HEK293T (cell line): ENCODE data around the gene MEIS1.
"Not testable (repeated sequence)": the region's sequence is repeated elsewhere in the genome, so short reads cannot be mapped to it uniquely, and the experiment has no call there.

Experiments used
- CTCF ChIA-PET: fragments of 350-600 bp; formaldehyde crosslinking; extraction: SDS; loops from one replicate; lab custom pipeline; 2021; ENCODE audit warnings: antibody characterized with exemption, inconsistent platforms; lab: Yijun Ruan, JAX
- POLR2A ChIA-PET: fragments of 350-600 bp; formaldehyde crosslinking; extraction: SDS; loops from one replicate; lab custom pipeline; 2020; ENCODE audit warnings: antibody characterized with exemption, inconsistent platforms; lab: Yijun Ruan, JAX
- DNase-seq: peaks from one replicate; pipeline ENCODE4 v3.0.0; 2012; ENCODE audit warnings: mixed read lengths; ENCODE audit errors: extremely low spot score
- ARNT ChIP-seq: fragments of 450-650 bp; IDR thresholded peaks from 2 replicates; pipeline ENCODE4 v1.6.1; 2017; ENCODE audit warnings: mild to moderate bottlenecking
- BHLHE40 ChIP-seq: fragments of 450-650 bp; IDR thresholded peaks from 2 replicates; pipeline ENCODE4 v1.6.1; 2016; ENCODE audit warnings: mild to moderate bottlenecking, moderate library complexity, borderline replicate concordance
- CTBP1 ChIP-seq: fragments of 450-650 bp; IDR thresholded peaks from 2 replicates; pipeline ENCODE4 v1.6.1; 2016; ENCODE audit warnings: borderline replicate concordance
- ELF4 ChIP-seq: fragments of 450-650 bp; IDR thresholded peaks from 2 replicates; pipeline ENCODE4 v1.6.1; 2017; ENCODE audit warnings: antibody characterized with exemption
- FOXA1 ChIP-seq: fragments of 450-650 bp; IDR thresholded peaks from 2 replicates; pipeline ENCODE4 v1.6.1; 2016; ENCODE audit warnings: mild to moderate bottlenecking
- FOXK2 ChIP-seq: fragments of 450-650 bp; IDR thresholded peaks from 2 replicates; pipeline ENCODE4 v1.6.1; 2016; ENCODE audit warnings: mild to moderate bottlenecking
- FOXM1 ChIP-seq: fragments of 450-650 bp; IDR thresholded peaks from 2 replicates; pipeline ENCODE4 v1.6.1; 2017; ENCODE audit warnings: mild to moderate bottlenecking, borderline replicate concordance
- HDGF ChIP-seq: fragments of 450-650 bp; IDR thresholded peaks from 2 replicates; pipeline ENCODE4 v1.6.1; 2017; ENCODE audit warnings: antibody characterized with exemption, borderline replicate concordance
- L3MBTL2 ChIP-seq: fragments of 450-650 bp; conservative IDR thresholded peaks from 2 replicates; pipeline ENCODE4 v1.6.1; 2016; ENCODE audit warnings: mild to moderate bottlenecking
- LEF1 ChIP-seq: fragments of 450-650 bp; IDR thresholded peaks from 2 replicates; pipeline ENCODE4 v1.6.1; 2017; ENCODE audit warnings: mild to moderate bottlenecking, borderline replicate concordance
- NFRKB ChIP-seq: fragments of 450-650 bp; IDR thresholded peaks from 2 replicates; pipeline ENCODE4 v1.6.1; 2016; ENCODE audit warnings: mild to moderate bottlenecking, moderate library complexity
- SP1 ChIP-seq: fragments of 450-650 bp; IDR thresholded peaks from 2 replicates; pipeline ENCODE4 v1.6.1; 2017
- SUZ12 ChIP-seq: fragments of 450-650 bp; IDR thresholded peaks from 2 replicates; pipeline ENCODE4 v1.6.1; 2016; ENCODE audit warnings: mild to moderate bottlenecking
- TARDBP ChIP-seq: fragments of 450-650 bp; IDR thresholded peaks from 2 replicates; pipeline ENCODE4 v1.6.1; 2016
- ZNF384 ChIP-seq: fragments of 450-650 bp; IDR thresholded peaks from 2 replicates; pipeline ENCODE4 v1.6.1; 2016
- TF ChIP-seq, protein P1 (sequence below): fragments of 450-650 bp; IDR thresholded peaks from 2 replicates; pipeline ENCODE4 v1.6.1; 2016

MEIS1 gene

DNA sequence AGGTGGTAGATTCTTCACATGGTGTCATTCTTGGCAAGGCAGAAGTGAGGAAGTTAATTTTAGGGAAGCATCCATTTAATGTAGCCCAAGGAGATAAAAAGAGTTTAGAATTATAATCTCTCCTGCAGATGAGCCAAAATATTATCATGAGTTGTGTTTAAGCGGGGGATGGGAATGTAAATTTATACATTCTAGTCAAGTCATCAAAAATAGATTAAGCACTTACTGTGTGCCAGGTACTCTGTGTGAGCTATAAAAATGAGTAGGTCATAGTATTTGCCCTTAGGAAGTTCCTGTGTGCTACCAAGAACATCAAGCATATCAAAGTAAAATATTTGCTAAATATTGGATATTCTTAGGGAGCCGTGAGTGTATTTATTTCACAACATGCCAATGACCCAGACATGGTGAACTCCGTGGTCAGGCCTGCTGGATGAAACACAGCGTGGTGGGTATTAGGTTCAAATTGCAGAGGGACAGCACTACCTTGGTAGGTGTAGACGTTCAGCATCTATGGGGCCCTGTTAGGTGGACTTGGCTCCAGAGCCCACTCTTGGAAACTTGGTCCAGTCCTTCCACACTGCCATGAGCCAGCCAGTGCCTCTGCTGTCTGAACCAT lies 37.4 kb downstream of the MEIS1 start:
- TF ChIP-seq ARNT = no peak
- TF ChIP-seq CTBP1 = no peak
- TF ChIP-seq ZNF384 = no peak
- no peak for TF ChIP-seq TARDBP
- no peak for TF ChIP-seq SP1
- TF ChIP-seq BHLHE40 = no peak
- no peak for TF ChIP-seq FOXK2
- TF ChIP-seq FOXA1 = no peak
- TF ChIP-seq NFRKB = no peak
- TF ChIP-seq SUZ12 = no peak
- no peak for TF ChIP-seq HDGF
- TF ChIP-seq LEF1 = no peak
- TF ChIP-seq FOXM1 = no peak
- no peak for TF ChIP-seq L3MBTL2
- no peak for TF ChIP-seq ELF4
- TF ChIP-seq, protein P1, sequence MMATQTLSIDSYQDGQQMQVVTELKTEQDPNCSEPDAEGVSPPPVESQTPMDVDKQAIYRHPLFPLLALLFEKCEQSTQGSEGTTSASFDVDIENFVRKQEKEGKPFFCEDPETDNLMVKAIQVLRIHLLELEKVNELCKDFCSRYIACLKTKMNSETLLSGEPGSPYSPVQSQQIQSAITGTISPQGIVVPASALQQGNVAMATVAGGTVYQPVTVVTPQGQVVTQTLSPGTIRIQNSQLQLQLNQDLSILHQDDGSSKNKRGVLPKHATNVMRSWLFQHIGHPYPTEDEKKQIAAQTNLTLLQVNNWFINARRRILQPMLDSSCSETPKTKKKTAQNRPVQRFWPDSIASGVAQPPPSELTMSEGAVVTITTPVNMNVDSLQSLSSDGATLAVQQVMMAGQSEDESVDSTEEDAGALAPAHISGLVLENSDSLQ = no peak
- ChIA-PET CTCF (no interaction called here), POLR2A (no interaction called here)
- no peak for DNase-seq

DNA sequence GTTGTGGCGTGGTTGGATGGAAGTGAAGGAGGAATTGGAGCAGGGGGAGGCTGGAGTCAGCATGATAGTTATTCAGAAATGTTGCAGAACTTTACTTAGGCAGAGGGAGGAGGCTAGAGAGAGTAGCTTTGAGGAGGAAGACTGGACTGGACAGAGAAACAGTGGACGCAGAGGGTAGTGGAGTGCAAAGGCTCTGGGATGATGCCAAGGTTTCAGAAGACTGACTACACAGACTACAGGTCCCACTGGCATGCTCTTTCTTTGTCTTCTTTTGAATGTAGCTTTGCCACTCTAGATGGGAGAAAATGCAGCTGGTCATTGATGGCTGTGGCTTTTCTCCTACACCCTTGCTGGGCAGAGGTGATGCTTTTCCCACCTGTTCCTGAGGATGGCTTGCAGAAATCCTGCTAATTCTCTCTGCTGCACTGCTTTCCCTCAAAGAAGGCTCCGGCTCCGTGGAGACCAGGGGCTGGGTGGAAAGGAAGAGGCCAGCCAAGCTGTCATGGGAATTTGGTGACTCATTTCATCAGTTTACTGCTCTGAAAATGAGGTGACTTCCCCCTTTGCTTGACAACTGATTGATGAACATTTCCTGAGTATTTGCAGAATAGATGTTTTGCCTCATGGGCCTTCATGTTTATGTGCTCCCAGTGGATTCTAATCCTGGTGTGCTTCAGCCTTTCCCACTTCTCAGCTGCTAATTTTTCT lies 42.4 kb downstream of the MEIS1 start:
- TF ChIP-seq SP1 = no peak
- TF ChIP-seq L3MBTL2 = no peak
- no peak for TF ChIP-seq ZNF384
- CTCF ChIA-PET = no interaction called here
- no peak for DNase-seq
- POLR2A ChIA-PET = no interaction called here

DNA sequence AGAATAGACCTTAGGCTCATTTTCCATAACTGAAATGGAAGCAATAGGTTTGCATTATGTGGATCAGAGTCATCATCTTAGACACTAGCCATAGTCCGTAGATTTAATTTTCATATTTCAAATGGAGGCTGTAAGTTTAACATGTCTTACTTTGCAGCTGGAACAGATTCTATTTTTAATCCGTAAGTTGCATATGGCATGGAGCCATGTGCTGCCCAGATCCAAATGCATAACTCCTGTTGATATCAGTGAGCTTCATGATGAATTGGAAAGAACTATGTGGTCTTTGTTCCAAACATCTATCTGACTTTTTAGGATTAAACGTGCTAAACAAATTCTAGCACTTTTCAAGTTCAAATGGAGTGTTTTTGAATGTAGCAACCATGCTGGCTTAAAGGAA lies 43.4 kb downstream of the MEIS1 start:
- TF ChIP-seq L3MBTL2 (no peak), HDGF (no peak), FOXK2 (no peak), LEF1 (no peak), NFRKB (no peak), SP1 (no peak), FOXM1 (no peak)
- TF ChIP-seq, protein P1 = no peak
- no peak for DNase-seq
- ChIA-PET CTCF (no interaction called here), POLR2A (interaction anchor here (1.8 kb wide), 1 partner anchor 44 kb away, joined by 9 read pairs; no protein-coding TSS in a partner anchor)

DNA sequence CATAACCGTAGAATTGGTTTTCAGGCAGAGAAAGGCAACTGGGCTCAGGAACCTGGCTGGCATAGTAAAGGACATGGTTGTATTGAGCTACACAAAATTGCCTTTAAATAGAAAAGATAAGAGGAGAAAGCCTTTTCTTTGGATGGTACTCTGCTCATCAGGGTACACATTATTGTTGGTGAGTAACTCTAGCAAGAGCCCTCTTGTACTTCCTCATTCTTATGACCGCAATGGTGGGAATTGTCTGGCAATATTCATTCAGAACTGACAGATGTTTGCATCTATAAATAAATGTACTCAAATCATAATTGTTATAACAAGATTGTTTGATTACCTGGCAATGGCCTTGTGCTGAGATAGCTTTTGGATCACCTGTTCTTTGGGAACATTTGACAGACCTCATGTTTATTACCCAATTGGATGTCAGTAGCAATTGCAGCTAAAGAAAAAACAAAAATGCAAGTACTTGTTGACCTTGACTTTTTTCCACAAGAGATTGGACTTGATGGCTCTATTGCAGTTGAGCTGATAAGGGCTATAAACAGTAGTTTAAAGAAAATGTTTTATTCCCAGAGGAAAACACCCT lies 43.9 kb downstream of the MEIS1 start:
- ChIA-PET POLR2A (interaction anchor here (1.8 kb wide), 1 partner anchor 45 kb away, joined by 9 read pairs; no protein-coding TSS in a partner anchor), CTCF (no interaction called here)
- DNase-seq = no peak
- TF ChIP-seq NFRKB (no peak), BHLHE40 (no peak), FOXM1 (no peak), ARNT (no peak), CTBP1 (no peak), L3MBTL2 (no peak), HDGF (no peak), ELF4 (no peak), LEF1 (no peak), FOXK2 (no peak), SUZ12 (no peak)
- TF ChIP-seq, protein P1 = no peak

DNA sequence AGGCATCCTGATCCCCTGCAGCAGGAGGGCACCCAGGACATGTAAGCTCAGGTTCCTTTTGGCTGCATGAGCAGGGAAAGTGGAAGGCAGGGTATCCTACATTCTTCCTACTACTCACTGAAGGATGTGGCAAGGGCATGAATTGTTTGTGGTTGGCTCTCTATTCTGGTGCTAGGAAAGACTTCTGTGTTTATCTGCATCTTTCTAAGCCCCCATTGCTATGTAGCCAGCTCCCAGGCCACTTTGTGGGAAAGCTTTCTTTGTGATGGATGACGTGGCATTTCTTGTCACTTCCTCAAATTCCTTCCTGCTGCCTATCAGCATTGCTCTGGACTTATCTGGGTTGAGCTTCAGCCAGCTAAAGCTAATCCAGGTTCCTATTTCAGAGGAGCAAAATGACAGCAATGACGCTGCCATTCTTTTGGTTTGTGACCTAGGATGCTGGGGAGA lies 46.2 kb downstream of the MEIS1 start:
- ChIA-PET CTCF (interaction anchor here (0.6 kb wide), 1 partner anchor 861 kb away, joined by 4 read pairs; no protein-coding TSS in a partner anchor), POLR2A (no interaction called here)
- DNase-seq = no peak
- TF ChIP-seq HDGF = no peak
- TF ChIP-seq TARDBP = no peak
- no peak for TF ChIP-seq CTBP1
- no peak for TF ChIP-seq SUZ12
- no peak for TF ChIP-seq FOXM1
- no peak for TF ChIP-seq FOXA1
- no peak for TF ChIP-seq LEF1
- no peak for TF ChIP-seq BHLHE40
- TF ChIP-seq NFRKB = no peak
- TF ChIP-seq ARNT = no peak
- TF ChIP-seq, protein P1 = no peak
- TF ChIP-seq ZNF384 = no peak
- no peak for TF ChIP-seq L3MBTL2
- TF ChIP-seq SP1 = no peak
- TF ChIP-seq ELF4 = no peak
- no peak for TF ChIP-seq FOXK2

DNA sequence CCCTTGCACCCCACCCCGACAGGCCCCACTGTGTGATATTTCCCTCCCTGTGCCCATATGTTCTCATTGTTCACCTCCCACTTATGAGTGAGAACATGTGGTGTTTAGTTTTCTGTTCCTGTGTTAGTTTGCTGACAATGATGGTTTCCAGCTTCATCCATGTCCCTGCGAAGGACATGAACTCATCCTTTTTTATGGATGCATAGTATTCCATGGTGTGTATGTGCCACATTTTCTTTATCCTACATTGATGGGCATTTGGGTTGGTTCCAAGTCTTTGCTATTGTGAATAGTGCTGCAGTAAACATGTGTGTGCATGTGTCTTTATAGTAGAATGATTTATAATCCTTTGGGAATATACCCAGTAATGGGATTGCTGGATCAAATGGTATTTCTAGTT lies 50.3 kb downstream of the MEIS1 start:
- POLR2A ChIA-PET, CTCF ChIA-PET: not testable (repeated sequence)

More for the DNA sequence above, 50.3 kb downstream of the MEIS1 start:
- not testable (repeated sequence) for DNase-seq
